HepG2 (cell line): ENCODE results near the gene ARF4. TPM values are rescaled to one million over a fixed set of nuclear protein-coding genes. Genes with fewer than 3 reads are reported as not detected.

Experiments
- CREB1 ChIP-seq, 2 experiments: fragments of 450-650 bp in 1 of 2; IDR thresholded peaks; 2 replicates each; pipeline ENCODE4 v1.6.1; 2016 to 2017; ENCODE audit warnings: control low read depth in 1 of 2, mild to moderate bottlenecking in 1 of 2, missing compliant biosample characterization in 1 of 2, missing genetic modification characterization in 1 of 2
- GZF1 ChIP-seq: sonication (generic); formaldehyde crosslinking; IDR thresholded peaks from 2 replicates; pipeline ENCODE4 v1.5.1; 2020; ENCODE audit warnings: mild to moderate bottlenecking, missing genetic modification reagents
- HIVEP1 ChIP-seq: sonication (generic); formaldehyde crosslinking; IDR thresholded peaks from 2 replicates; pipeline ENCODE4 v1.4.0; 2020; ENCODE audit warnings: mild to moderate bottlenecking, missing genetic modification reagents
- HMG20A ChIP-seq: IDR thresholded peaks from 2 replicates; pipeline ENCODE4 v1.6.1; 2016; ENCODE audit warnings: borderline replicate concordance
- HOXA3 ChIP-seq: sonication (generic); formaldehyde crosslinking; IDR thresholded peaks from 2 replicates; pipeline ENCODE4 v1.5.0; 2020; ENCODE audit warnings: missing genetic modification reagents
- IRF1 ChIP-seq: sonication (generic); formaldehyde crosslinking; IDR thresholded peaks from 2 replicates; pipeline ENCODE4 v1.4.0; 2020; ENCODE audit warnings: low read depth, mild to moderate bottlenecking, missing genetic modification reagents
- MIXL1 ChIP-seq: IDR thresholded peaks from 2 replicates; pipeline ENCODE4 v1.6.1; 2016
- PAWR ChIP-seq: sonication (generic); formaldehyde crosslinking; IDR thresholded peaks from 2 replicates; pipeline ENCODE4 v1.4.0; 2020; ENCODE audit warnings: missing genetic modification reagents, mild to moderate bottlenecking, borderline replicate concordance
- PAX8 ChIP-seq: sonication (generic); formaldehyde crosslinking; IDR thresholded peaks from 2 replicates; pipeline ENCODE4 v1.8.0; 2022; ENCODE audit warnings: mild to moderate bottlenecking, missing genetic modification reagents, borderline replicate concordance
- SMYD3 ChIP-seq: sonication (generic); formaldehyde crosslinking; IDR thresholded peaks from 2 replicates; pipeline ENCODE4 v1.8.1; 2023; ENCODE audit warnings: mild to moderate bottlenecking, missing genetic modification reagents
- SOX13 ChIP-seq, 3 experiments: fragments of 450-650 bp in 1 of 3; sonication (generic) in 1 of 3; formaldehyde crosslinking in 1 of 3; IDR thresholded peaks in 2 of 3; conservative IDR thresholded peaks in 1 of 3; 2 replicates each; pipeline versions ENCODE4 v1.5.0 to v1.6.1; 2016 to 2020; ENCODE audit warnings: antibody characterized with exemption in 1 of 3, mild to moderate bottlenecking in 1 of 3, missing compliant biosample characterization in 1 of 3, missing genetic modification reagents in 1 of 3, moderate library complexity in 1 of 3
- STAT6 ChIP-seq: sonication (generic); formaldehyde crosslinking; IDR thresholded peaks from 2 replicates; pipeline ENCODE4 v1.4.0; 2020; ENCODE audit warnings: missing genetic modification reagents, mild to moderate bottlenecking, borderline replicate concordance
- SUZ12 ChIP-seq: fragments of 150-350 bp; IDR thresholded peaks from 2 replicates; pipeline ENCODE4 v1.6.1; 2014; ENCODE audit warnings: low read depth, low read length
- TEF ChIP-seq: sonication (generic); formaldehyde crosslinking; IDR thresholded peaks from 2 replicates; pipeline ENCODE4 v1.5.0; 2020; ENCODE audit warnings: missing genetic modification reagents
- ZFP36 ChIP-seq: fragments of 150-350 bp; IDR thresholded peaks from 2 replicates; pipeline ENCODE4 v1.6.1; 2018; ENCODE audit warnings: borderline replicate concordance, low read length, low read depth; ENCODE audit not compliant: partially characterized antibody
- ZNF207 ChIP-seq: fragments of 450-650 bp; IDR thresholded peaks from 2 replicates; pipeline ENCODE4 v1.6.1; 2016; ENCODE audit warnings: antibody characterized with exemption, borderline replicate concordance
- ZNF282 ChIP-seq: fragments of 450-650 bp; IDR thresholded peaks from 2 replicates; pipeline ENCODE4 v1.6.1; 2018; ENCODE audit not compliant: partially characterized antibody
- ZNF550 ChIP-seq: sonication (generic); formaldehyde crosslinking; IDR thresholded peaks from 2 replicates; pipeline ENCODE4 v1.4.0; 2020; ENCODE audit warnings: mild to moderate bottlenecking, missing genetic modification reagents, borderline replicate concordance
- ZNF607 ChIP-seq: sonication (generic); formaldehyde crosslinking; IDR thresholded peaks from 2 replicates; pipeline ENCODE4 v1.5.1; 2020; ENCODE audit warnings: missing genetic modification reagents, mild to moderate bottlenecking, borderline replicate concordance
- ZNF740 ChIP-seq: sonication (generic); formaldehyde crosslinking; IDR thresholded peaks from 2 replicates; pipeline ENCODE4 v1.4.0; 2020; ENCODE audit warnings: missing genetic modification reagents
- ZNF773 ChIP-seq: sonication (generic); formaldehyde crosslinking; IDR thresholded peaks from 2 replicates; pipeline ENCODE4 v1.4.0; 2020; ENCODE audit warnings: missing genetic modification reagents, borderline replicate concordance
- ZNF780A ChIP-seq: sonication (generic); formaldehyde crosslinking; IDR thresholded peaks from 2 replicates; pipeline ENCODE4 v1.8.0; 2022; ENCODE audit warnings: mild to moderate bottlenecking, missing genetic modification reagents, moderate library complexity
- ZNF781 ChIP-seq: sonication (generic); formaldehyde crosslinking; IDR thresholded peaks from 2 replicates; pipeline ENCODE4 v1.5.1; 2020; ENCODE audit warnings: borderline replicate concordance, mild to moderate bottlenecking, missing genetic modification reagents; ENCODE audit errors: not compliant biosample characterization
- polyA plus RNA-seq, 8 experiments: library from polyadenylated mRNA; depleted of rRNA in 3 of 8; stranded (reverse) in 7 of 8; unstranded in 1 of 8; fragments of >200 nt; fragmentation: Illumina TruSeq in 4 of 8; extraction: Trizol in 4 of 8; gene quantifications; 2 replicates each; pipeline versions ENCODE4 v1.2.1 to v1.2.3, GENCODE V29; 2011 to 2016; ENCODE audit warnings: low read depth in 4 of 8, missing spikeins in 1 of 8, mixed read lengths in 1 of 8; ENCODE audit not compliant: insufficient read depth in 1 of 8
- total RNA-seq, 5 experiments: library from RNA; depleted of rRNA; stranded (reverse); fragments of >200 nt; fragmentation: Illumina TruSeq; extraction: Trizol; gene quantifications; 2 replicates each; pipeline ENCODE4 v1.2.3, GENCODE V29; 2016; ENCODE audit warnings: low read depth in 1 of 5
- TF ChIP-seq, protein P1 (sequence below): sonication (generic); formaldehyde crosslinking; IDR thresholded peaks from 2 replicates; pipeline ENCODE4 v1.4.0; 2020; ENCODE audit warnings: mild to moderate bottlenecking, missing genetic modification reagents

ARF4 gene
- total and polyA plus RNA-seq, 2 of the 13 experiments (the other 11 are each of a cell fraction or from before 2014, with no cell fraction given), result 184 to 250 TPM

- TF ChIP-seq TEF (CRISPR knock-in tag) (no peak), ZNF781 (peak; percentile 70), HMG20A (CRISPR knock-in tag) (no peak), ZNF607 (CRISPR knock-in tag) (peak; percentile 56), CREB1 (IDR thresholded peaks at IDR 0.05) (peak; percentile 99), CREB1 (CRISPR knock-in tag; IDR thresholded peaks at IDR 0.05) (peak; percentile 97), SOX13 (IDR thresholded peaks at IDR 0.05) (no peak), SOX13 (CRISPR knock-in tag; conservative IDR thresholded peaks at IDR 0.05 in 1 of 2, IDR thresholded peaks at IDR 0.05 in 1 of 2) (peak in 1 of 2 experiments; percentile 45; a peak in 1 of 4 replicates), ZFP36 (no peak), PAX8 (CRISPR knock-in tag) (no peak), MIXL1 (peak; percentile 50; the same call in 1 of the 2 replicates), SUZ12 (peak; percentile 30; the same call in 1 of the 2 replicates), ZNF282 (no peak), ZNF740 (no peak), PAWR (no peak), ZNF550 (CRISPR knock-in tag) (no peak), SMYD3 (CRISPR knock-in tag) (no peak), ZNF773 (CRISPR knock-in tag) (no peak), HIVEP1 (CRISPR knock-in tag) (peak; percentile 84; the same call in 1 of the 2 replicates), IRF1 (no peak), ZNF207 (no peak), GZF1 (CRISPR knock-in tag) (no peak; the same call in 1 of the 2 replicates), ZNF780A (0 out of 2 replicates have a peak, but pooled peaks have one; percentile 26), HOXA3 (peak; percentile 99), STAT6 (CRISPR knock-in tag) (no peak)
- TF ChIP-seq, protein P1, sequence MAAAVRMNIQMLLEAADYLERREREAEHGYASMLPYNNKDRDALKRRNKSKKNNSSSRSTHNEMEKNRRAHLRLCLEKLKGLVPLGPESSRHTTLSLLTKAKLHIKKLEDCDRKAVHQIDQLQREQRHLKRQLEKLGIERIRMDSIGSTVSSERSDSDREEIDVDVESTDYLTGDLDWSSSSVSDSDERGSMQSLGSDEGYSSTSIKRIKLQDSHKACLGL (CRISPR knock-in tag), result no peak
Measured at GRCh38 chr3:57597127-57597923, at the start of gene ARF4 (continued).
